HG03196 (cell line): Measurements from ENCODE around the gene TMEM255B.
"Not testable (repeated sequence)": the region's sequence is repeated elsewhere in the genome, so short reads cannot be mapped to it uniquely, and the experiment has no call there.

ENCODE experiments used
- ATAC-seq: cut with Tn5 transposase; IDR thresholded peaks from one replicate; pipeline ENCODE4 v1.9.1; 2021; ENCODE audit not compliant: unreplicated experiment

TMEM255B gene

GRCh38 chr13:113785051-113786010, 26.3 kb downstream of the TMEM255B start:
- no peak for ATAC-seq

GRCh38 chr13:113786262-113786841, 27.3 kb downstream of the TMEM255B start:
- no peak for ATAC-seq

- ATAC-seq = no peak
These were observed 28.7 kb downstream of the TMEM255B start for GRCh38 chr13:113787694-113788093.

GRCh38 chr13:113788413-113789135, 29.5 kb downstream of the TMEM255B start:
- ATAC-seq = no peak

GRCh38 chr13:113789167-113789566, 30.1 kb downstream of the TMEM255B start:
- no peak for ATAC-seq

GRCh38 chr13:113789931-113790330, 30.9 kb downstream of the TMEM255B start:
- ATAC-seq = not testable (repeated sequence)

GRCh38 chr13:113791226-113791625, 32.2 kb downstream of the TMEM255B start:
- ATAC-seq = no peak

- ATAC-seq = no peak
These were observed 32.7 kb downstream of the TMEM255B start for GRCh38 chr13:113791761-113792160.

- no peak for ATAC-seq
These were observed 33.3 kb downstream of the TMEM255B start for GRCh38 chr13:113792236-113792770.

GRCh38 chr13:113792886-113793717, 34.1 kb downstream of the TMEM255B start:
- ATAC-seq = no peak

- ATAC-seq = no peak
These were observed 34.7 kb downstream of the TMEM255B start for GRCh38 chr13:113793718-113794085.

- no peak for ATAC-seq
These were observed 35.1 kb downstream of the TMEM255B start for GRCh38 chr13:113794086-113794485.

GRCh38 chr13:113794764-113795173, 35.7 kb downstream of the TMEM255B start:
- ATAC-seq = no peak

- ATAC-seq = not testable (repeated sequence)
These were observed 36.3 kb downstream of the TMEM255B start for GRCh38 chr13:113795362-113795761.

- ATAC-seq = no peak
These were observed 37.4 kb downstream of the TMEM255B start for GRCh38 chr13:113796211-113796963.

GRCh38 chr13:113796964-113797676, 38.1 kb downstream of the TMEM255B start:
- ATAC-seq = no peak

- ATAC-seq = no peak
These were observed 39.3 kb downstream of the TMEM255B start for GRCh38 chr13:113798200-113798811.

GRCh38 chr13:113800576-113800926, 41.5 kb downstream of the TMEM255B start:
- ATAC-seq = no peak
